ENCODE data around the gene TMEM107. TPM values are rescaled to one million over a fixed set of nuclear protein-coding genes. Genes with fewer than 3 reads are reported as not detected.

Gene TMEM107
- total RNA-seq, 2 donors from 2014 or later, result 13.2 to 17.0 TPM

- intact Hi-C loops (cut with DNase I), result no loop called here
Measured at GRCh38 chr17:8162233-8162996, 13.8 kb downstream of the TMEM107 start, which contains the start of gene VAMP2. TSS of gene VAMP2 (minus strand) at chr17:8162948. CDS start at chr17:8162879, 69 bp downstream.

GRCh38 chr17:8161289-8162232 is 14.6 kb downstream of the TMEM107 start:
- TF ChIP-seq CTCF (IDR thresholded peaks at IDR 0.05), result no peak
- intact Hi-C loops (cut with DNase I), result no loop called here
- H3K4me1 ChIP-seq, result peaks cover 22% of the 10 kb centered on the region
- no peaks in the 10 kb centered on the region for H3K27me3 ChIP-seq
- no peaks in the 10 kb centered on the region for H3K9me3 ChIP-seq
- peak overlapping the region; percentile 98 to 100 for H3K9ac ChIP-seq (ENCODE audit: low read depth in 2 of 2, low read length in 2 of 2)
- peak overlapping the region; percentile 98 for H3K27ac ChIP-seq
- no peaks in the 10 kb centered on the region for H3K36me3 ChIP-seq
- H3K4me3 ChIP-seq, result peak overlapping the region; percentile 96
- DNase-seq, result no peak

More at GRCh38 chr17:8162233-8162996, 13.8 kb downstream of the TMEM107 start, which contains the start of gene VAMP2:
- H3K36me3 ChIP-seq, result no peaks in the 10 kb centered on the region
- peak within 1 kb of the TSS; percentile 96 for H3K4me3 ChIP-seq
- TF ChIP-seq CTCF (IDR thresholded peaks at IDR 0.05), result no peak
- H3K27me3 ChIP-seq, result no peaks in the 10 kb centered on the region
- peaks cover 22% of the 10 kb centered on the region for H3K4me1 ChIP-seq
- DNase-seq, result peak; percentile 78
- peak within 1 kb of the TSS; percentile 98 for H3K27ac ChIP-seq
- peak within 1 kb of the TSS; percentile 98 to 100 for H3K9ac ChIP-seq (ENCODE audit: low read depth in 2 of 2, low read length in 2 of 2)
- H3K9me3 ChIP-seq, result no peaks in the 10 kb centered on the region

- H3K9ac ChIP-seq (ENCODE audit: low read depth in 2 of 2, low read length in 2 of 2), result peak overlapping the region; percentile 53 to 98
Measured at GRCh38 chr17:8160741-8161221, 15.4 kb downstream of the TMEM107 start.

GRCh38 chr17:8160224-8160577 is 16.0 kb downstream of the TMEM107 start:
- no peaks in the 10 kb centered on the region for H3K27me3 ChIP-seq

More at GRCh38 chr17:8160741-8161221, 15.4 kb downstream of the TMEM107 start:
- H3K9me3 ChIP-seq, result no peaks in the 10 kb centered on the region
- H3K27ac ChIP-seq, result peak overlapping the region; percentile 98
- no peaks in the 10 kb centered on the region for H3K27me3 ChIP-seq
- no peak for DNase-seq
- peaks cover 22% of the 10 kb centered on the region for H3K4me1 ChIP-seq
- no peak overlapping the region for H3K4me3 ChIP-seq
- TF ChIP-seq CTCF (IDR thresholded peaks at IDR 0.05), result no peak
- intact Hi-C loops (cut with DNase I), result no loop called here
- no peaks in the 10 kb centered on the region for H3K36me3 ChIP-seq

More at GRCh38 chr17:8160224-8160577, 16.0 kb downstream of the TMEM107 start:
- intact Hi-C loops (cut with DNase I), result no loop called here
- Histone ChIP-seq H3K9ac (ENCODE audit: low read depth in 2 of 2, low read length in 2 of 2) (no peak overlapping the region), H3K9me3 (no peaks in the 10 kb centered on the region), H3K4me3 (no peak overlapping the region), H3K27ac (peak overlapping the region; percentile 98), H3K4me1 (peaks cover 22% of the 10 kb centered on the region), H3K36me3 (no peaks in the 10 kb centered on the region)
- no peak for TF ChIP-seq CTCF (IDR thresholded peaks at IDR 0.05)
- no peak for DNase-seq

Measured in colonic mucosa (tissue), 4 donors.